H1 (cell line): ENCODE data around the gene ERLEC1. TPM values are rescaled to one million over a fixed set of nuclear protein-coding genes. Genes with fewer than 3 reads are reported as not detected.

Source experiments
- CTCF ChIA-PET: fragments of 300-600 bp; sonication (Branson Sonifier 250); formaldehyde crosslinking; loops from one replicate; lab custom pipeline; 2021; ENCODE audit not compliant: partially characterized antibody; lab: Charles Lee
- POLR2A ChIA-PET: fragments of 300-600 bp; sonication (Branson Sonifier 250); formaldehyde crosslinking; loops from one replicate; lab custom pipeline; 2021; ENCODE audit warnings: inconsistent platforms; ENCODE audit not compliant: partially characterized antibody; lab: Charles Lee
- DNase-seq, 2 experiments: peaks; one replicate each; pipeline versions ENCODE4 v3.0.0 to v3.0.0-alpha.2; 2010 to 2022; ENCODE audit warnings: low spot score in 2 of 2, low read depth in 1 of 2, mixed read lengths in 1 of 2
- FAIRE-seq: peaks from 2 replicates; lab custom pipeline; 2011; peaks lifted over from hg19 to GRCh38; lab: Jason Lieb, UNC
- H2AFZ ChIP-seq: 2 replicates; pipeline ENCODE4 v1.8.1; 2012; ENCODE audit warnings: low read length, inconsistent platforms
- H2AK5ac ChIP-seq: 2 replicates; pipeline ENCODE4 v1.6.1; 2013; ENCODE audit warnings: low read depth, low read length
- H2BK120ac ChIP-seq: replicated peaks from 2 replicates; pipeline ENCODE3; 2013; ENCODE audit warnings: low read depth, low read length, inconsistent platforms
- H2BK12ac ChIP-seq: 2 replicates; pipeline ENCODE4 v1.6.1; 2013; ENCODE audit warnings: low read depth, low read length
- H2BK15ac ChIP-seq: 2 replicates; pipeline ENCODE4 v1.6.1; 2013; ENCODE audit warnings: low read length
- H2BK20ac ChIP-seq: 2 replicates; pipeline ENCODE4 v1.6.1; 2013; ENCODE audit warnings: low read length
- H2BK5ac ChIP-seq: 2 replicates; pipeline ENCODE4 v1.6.1; 2013; ENCODE audit warnings: low read depth, low read length
- H3K14ac ChIP-seq: 2 replicates; pipeline ENCODE4 v1.6.1; 2013; ENCODE audit warnings: inconsistent platforms; ENCODE audit not compliant: insufficient read length
- H3K18ac ChIP-seq: 2 replicates; pipeline ENCODE4 v1.6.1; 2013; ENCODE audit warnings: low read length; ENCODE audit errors: extremely low read depth
- H3K23ac ChIP-seq: 2 replicates; pipeline ENCODE4 v1.6.1; 2013; ENCODE audit warnings: inconsistent platforms; ENCODE audit not compliant: insufficient read length
- H3K23me2 ChIP-seq: 2 replicates; pipeline ENCODE4 v1.6.1; 2013; ENCODE audit warnings: low read depth, low read length
- H3K27ac ChIP-seq: 2 replicates; pipeline ENCODE4 v1.6.1; 2011; ENCODE audit warnings: low read depth, low read length, inconsistent platforms
- H3K27me3 ChIP-seq, 4 experiments: replicated peaks in 1 of 4; 1 replicate in 1 of 4; 2 replicates in 3 of 4; pipeline versions ENCODE4 v1.6.1 to v1.8.1; 2011 to 2013; ENCODE audit warnings: low read length in 3 of 4, mild to moderate bottlenecking in 3 of 4, inconsistent platforms in 2 of 4, mixed read lengths in 2 of 4, moderate library complexity in 1 of 4; ENCODE audit not compliant: control insufficient read depth in 3 of 4, insufficient read depth in 3 of 4; ENCODE audit errors: extremely low read depth in 1 of 4
- H3K36me3 ChIP-seq, 4 experiments: 2 replicates each; pipeline versions ENCODE4 v1.6.1 to v1.8.1; 2011 to 2013; ENCODE audit warnings: mild to moderate bottlenecking in 4 of 4, low read length in 3 of 4, moderate library complexity in 2 of 4, control low read depth in 1 of 4, inconsistent platforms in 1 of 4; ENCODE audit not compliant: insufficient read depth in 4 of 4, control insufficient read depth in 2 of 4
- H3K4ac ChIP-seq: replicated peaks from 2 replicates; pipeline ENCODE3; 2013; ENCODE audit warnings: low read length, low read depth, mixed read lengths, inconsistent platforms; ENCODE audit not compliant: insufficient read length
- H3K4me1 ChIP-seq, 4 experiments: replicated peaks in 1 of 4; 1 replicate in 1 of 4; 2 replicates in 3 of 4; pipeline versions ENCODE4 v1.6.1 to v1.8.1; 2011 to 2013; ENCODE audit warnings: low read length in 3 of 4, inconsistent platforms in 2 of 4, mixed read lengths in 1 of 4; ENCODE audit not compliant: insufficient read depth in 4 of 4, control insufficient read depth in 3 of 4
- H3K4me2 ChIP-seq, 2 experiments: 2 replicates each; pipeline versions ENCODE4 v1.6.1 to v1.8.1; 2011 to 2013; ENCODE audit warnings: low read depth in 2 of 2, low read length in 2 of 2, control low read depth in 1 of 2, inconsistent platforms in 1 of 2, mild to moderate bottlenecking in 1 of 2; ENCODE audit not compliant: insufficient read depth in 1 of 2
- H3K4me3 ChIP-seq, 4 experiments: fragments of 200-600, 300-600 bp in 1 of 4; sonication (generic), shearing (Covaris generic), sonication (Bioruptor Twin) in 1 of 4; 2 replicates each; pipeline versions ENCODE4 v1.5.1 to v1.8.1; 2011 to 2016; ENCODE audit warnings: low read length in 4 of 4, low read depth in 3 of 4, control low read depth in 2 of 4, inconsistent platforms in 2 of 4, mild to moderate bottlenecking in 2 of 4, mixed read lengths in 1 of 4, moderate library complexity in 1 of 4; ENCODE audit not compliant: insufficient read depth in 2 of 4; ENCODE audit errors: extremely low read depth in 1 of 4
- H3K56ac ChIP-seq: replicated peaks from 2 replicates; pipeline ENCODE3; 2013; ENCODE audit warnings: low read depth, mild to moderate bottlenecking, mixed read lengths, low read length, inconsistent platforms; ENCODE audit not compliant: insufficient read length
- H3K79me1 ChIP-seq: 2 replicates; pipeline ENCODE4 v1.6.1; 2013; ENCODE audit warnings: low read depth, low read length, control low read depth
- H3K79me2 ChIP-seq, 2 experiments: 2 replicates each; pipeline versions ENCODE4 v1.6.1 to v1.8.1; 2012 to 2013; ENCODE audit warnings: low read length in 2 of 2, mild to moderate bottlenecking in 2 of 2, inconsistent platforms in 1 of 2; ENCODE audit not compliant: insufficient read depth in 2 of 2, control insufficient read depth in 1 of 2
- H3K9ac ChIP-seq, 4 experiments: replicated peaks in 1 of 4; 1 replicate in 1 of 4; 2 replicates in 3 of 4; pipeline versions ENCODE4 v1.6.1 to v1.8.1; 2011 to 2013; ENCODE audit warnings: low read depth in 3 of 4, low read length in 3 of 4, control low read depth in 2 of 4, mild to moderate bottlenecking in 2 of 4, moderate library complexity in 2 of 4, inconsistent platforms in 1 of 4; ENCODE audit errors: extremely low read depth in 1 of 4
- H3K9me3 ChIP-seq, 2 experiments: 2 replicates each; pipeline versions ENCODE4 v1.6.1 to v1.8.1; 2012 to 2013; ENCODE audit warnings: mild to moderate bottlenecking in 2 of 2, moderate library complexity in 2 of 2, control low read depth in 1 of 2, inconsistent platforms in 1 of 2, low read depth in 1 of 2, low read length in 1 of 2, mixed read lengths in 1 of 2; ENCODE audit not compliant: insufficient read depth in 2 of 2
- H4K20me1 ChIP-seq, 2 experiments: replicated peaks in 1 of 2; 2 replicates each; pipeline versions ENCODE3 to v1.8.1; 2011 to 2013; ENCODE audit warnings: inconsistent platforms in 2 of 2, low read length in 2 of 2, mild to moderate bottlenecking in 1 of 2; ENCODE audit not compliant: insufficient read depth in 2 of 2, control insufficient read depth in 1 of 2
- H4K5ac ChIP-seq: 2 replicates; pipeline ENCODE4 v1.6.1; 2013; ENCODE audit warnings: low read length, low read depth, mixed read lengths, inconsistent platforms; ENCODE audit not compliant: insufficient read length
- H4K8ac ChIP-seq: 2 replicates; pipeline ENCODE4 v1.8.0; 2013; ENCODE audit warnings: mild to moderate bottlenecking, moderate library complexity, low read length, inconsistent platforms; ENCODE audit not compliant: insufficient read depth; ENCODE audit errors: extremely low read depth
- H4K91ac ChIP-seq: replicated peaks from 2 replicates; pipeline ENCODE3; 2013; ENCODE audit warnings: low read length, mixed read lengths, inconsistent platforms; ENCODE audit not compliant: insufficient read length
- BCL11A ChIP-seq, 2 experiments: IDR thresholded peaks; one replicate each; pipeline ENCODE4 v1.6.1; 2011; ENCODE audit warnings: low read depth in 2 of 2, low read length in 2 of 2, mild to moderate bottlenecking in 2 of 2
- CHD1 ChIP-seq: IDR thresholded peaks from 2 replicates; pipeline ENCODE4 v1.6.1; 2012; ENCODE audit warnings: low read depth, low read length, improper control_type of control experiment
- CTBP2 ChIP-seq: IDR thresholded peaks from 2 replicates; pipeline ENCODE4 v1.7.0; 2011; ENCODE audit warnings: borderline replicate concordance, mild to moderate bottlenecking, moderate library complexity, mixed read lengths, low read length; ENCODE audit not compliant: insufficient read depth, insufficient read length
- GTF2F1 ChIP-seq: IDR thresholded peaks from 2 replicates; pipeline ENCODE4 v1.6.1; 2012; ENCODE audit warnings: low read depth, low read length, improper control_type of control experiment, borderline replicate concordance
- JUN ChIP-seq: IDR thresholded peaks from 2 replicates; pipeline ENCODE4 v1.6.1; 2011; ENCODE audit warnings: low read depth, mild to moderate bottlenecking, improper control_type of control experiment, low read length
- JUND ChIP-seq: IDR thresholded peaks from 2 replicates; pipeline ENCODE4 v1.6.1; 2011; ENCODE audit warnings: mild to moderate bottlenecking, improper control_type of control experiment, low read length
- KDM5A ChIP-seq: fragments of 200-600 bp; IDR thresholded peaks from 2 replicates; pipeline ENCODE4 v1.7.1; 2012; ENCODE audit warnings: mild to moderate bottlenecking, low read length, inconsistent platforms, mixed read lengths
- MAX ChIP-seq: IDR thresholded peaks from 2 replicates; pipeline ENCODE4 v1.6.1; 2012; ENCODE audit warnings: inconsistent platforms
- POLR2A ChIP-seq, 2 experiments: IDR thresholded peaks; 1 replicate in 1 of 2; 2 replicates in 1 of 2; pipeline ENCODE4 v1.6.1; 2011; ENCODE audit warnings: low read depth in 2 of 2, low read length in 2 of 2, mild to moderate bottlenecking in 2 of 2; ENCODE audit errors: control extremely low read depth in 1 of 2
- RAD21 ChIP-seq, 2 experiments: IDR thresholded peaks in 1 of 2; conservative IDR thresholded peaks in 1 of 2; 2 replicates each; pipeline ENCODE4 v1.6.1; 2011; ENCODE audit warnings: low read depth in 2 of 2, low read length in 2 of 2, improper control_type of control experiment in 1 of 2, inconsistent platforms in 1 of 2, mild to moderate bottlenecking in 1 of 2, moderate library complexity in 1 of 2
- SP1 ChIP-seq: IDR thresholded peaks from 2 replicates; pipeline ENCODE4 v1.6.1; 2011; ENCODE audit warnings: low read depth, low read length
- SP2 ChIP-seq: IDR thresholded peaks from 2 replicates; pipeline ENCODE4 v1.6.1; 2012; ENCODE audit warnings: mild to moderate bottlenecking, low read length, inconsistent platforms
- WGBS, 2 experiments: shearing (Covaris generic) in 1 of 2; methylation state at CpG; one replicate each; pipeline versions ENCODE4 v1.1.6 to v1.1.7; 2013 to 2015; ENCODE audit warnings: low lambda C conversion rate in 2 of 2, mixed read lengths in 2 of 2, inconsistent platforms in 1 of 2, low coverage in 1 of 2, missing lambda C conversion rate in 1 of 2; ENCODE audit not compliant: insufficient replicate concordance in 2 of 2, insufficient coverage in 1 of 2, insufficient read length in 1 of 2; ENCODE audit errors: extremely low coverage in 1 of 2, missing lambda C conversion rate in 1 of 2; 5-methylcytosine and 5-hydroxymethylcytosine counted together
- polyA plus RNA-seq, 7 experiments: library from polyadenylated mRNA; depleted of rRNA in 3 of 7; stranded (reverse) in 5 of 7; unstranded in 2 of 7; fragments of >200 nt in 5 of 7; fragments of 200-250 nt in 2 of 7; gene quantifications; 1 replicate in 5 of 7; 2 replicates in 1 of 7; 4 replicates in 1 of 7; pipeline versions ENCODE4 v1.2.1 to v1.2.3, GENCODE V29; 2011 to 2013; ENCODE audit warnings: missing spikeins in 2 of 7, mixed read lengths in 2 of 7
- total RNA-seq: library from RNA; stranded (reverse); fragmentation: NEBNext Ultra II Directional; extraction: Animal tissue kit (Norgen Biotek cat#: 25700); gene quantifications from 2 replicates; pipeline ENCODE4 v1.2.1, GENCODE V29; 2021

Gene ERLEC1
- total and polyA plus RNA-seq, 2 of the 8 experiments (the other 6 are each of a cell fraction or from before 2014, with no cell fraction given): 12.9 to 26.7 TPM

- Histone ChIP-seq H3K14ac (no peak overlapping the region), H3K79me1 (peaks cover 6% of the 10 kb centered on the region), H2AK5ac (no peak overlapping the region), H2BK15ac (no peak overlapping the region), H3K23me2 (peaks cover 5% of the 10 kb centered on the region), H3K4ac (no peak overlapping the region), H3K4me3 (peak overlapping the region; percentile 79 to 100 (median 98)), H2BK120ac (no peak overlapping the region), H3K79me2 (peaks cover 22 to 84% of the 10 kb centered on the region in 2 experiments), H4K8ac (peak overlapping the region; percentile 96), H2AFZ (peak overlapping the region; percentile 81), H4K20me1 (peaks cover 3 to 6% of the 10 kb centered on the region in 2 experiments), H3K56ac (peak overlapping the region; percentile 93), H3K18ac (peak overlapping the region; percentile 79), H4K5ac (peak overlapping the region; percentile 84), H4K91ac (no peak overlapping the region), H3K4me2 (peak overlapping the region; percentile 91 to 100), H3K9ac (peak overlapping the region; percentile 90 to 99 (median 98)), H3K23ac (no peak overlapping the region), H3K36me3 (peaks cover 0 to 3% (median 0%) of the 10 kb centered on the region in 4 experiments; a peak in 1 of 8 replicates), H3K27me3 (no peaks in the 10 kb centered on the region), H3K9me3 (no peaks in the 10 kb centered on the region), H3K4me1 (peaks cover 0 to 14% (median 3%) of the 10 kb centered on the region in 4 experiments; a peak in 4 of 7 replicates), H3K27ac (peak overlapping the region; percentile 94), H2BK20ac (no peak overlapping the region), H2BK5ac (peak overlapping the region; percentile 93), H2BK12ac (peak overlapping the region; percentile 13; the same call in 1 of the 2 replicates)
- peak in 1 of 2 experiments; percentile 59 for DNase-seq
- ChIA-PET POLR2A (interaction anchor here (0.8 to 12.8 kb wide), 4 partner anchors 14 to 184 kb away, joined by 3 to 124 read pairs (median 3); partner anchors contain the start of genes CHAC2 and PSME4), CTCF (no interaction called here)
- WGBS, 2 experiments: 2% methylated on average over 18 of the region's 18 CpGs; no CpG with 5 or more reads in 1 of the 2 experiments
- FAIRE-seq: no peak
- TF ChIP-seq SP2 (no peak), BCL11A (IDR thresholded peaks at IDR 0.05; ENCODE audit: low read depth in 2 of 2, low read length in 2 of 2) (no peak), RAD21 (IDR thresholded peaks at IDR 0.05 in 1 of 2, conservative IDR thresholded peaks at IDR 0.05 in 1 of 2; ENCODE audit: low read depth in 2 of 2, low read length in 2 of 2) (no peak), JUND (no peak), CHD1 (no peak), POLR2A (IDR thresholded peaks at IDR 0.05; ENCODE audit: control extremely low read depth in 1 of 2, low read depth in 2 of 2, low read length in 2 of 2) (no peak), JUN (no peak), GTF2F1 (no peak), CTBP2 (no peak), KDM5A (no peak), SP1 (no peak), MAX (no peak)
Observed at GRCh38 chr2:53786352-53786704, 516 bp upstream of the ERLEC1 start.
